RWPE2 (cell line): ENCODE results near the gene CHCHD1.

Experiments
- ATAC-seq: fragments of 200-7000 bp; cut with Tn5 transposase; 3 replicates; pipeline ENCODE4 v1.9.1; 2021; ENCODE audit warnings: low read depth
- DNase-seq: peaks from one replicate; pipeline ENCODE4 v3.0.0-alpha.2; 2020; ENCODE audit warnings: low spot score
- H3K27ac ChIP-seq: fragments of 450-650 bp; 2 replicates; pipeline ENCODE4 v1.5.1; 2017; ENCODE audit warnings: mild to moderate bottlenecking; ENCODE audit not compliant: poor library complexity, severe bottlenecking
- H3K27me3 ChIP-seq: fragments of 250-450 bp; sonication (Bioruptor Pico); 2 replicates; pipeline ENCODE4 v1.5.1; 2021; ENCODE audit warnings: mild to moderate bottlenecking, moderate library complexity; ENCODE audit not compliant: insufficient read depth, poor library complexity, severe bottlenecking
- H3K36me3 ChIP-seq: fragments of 250-450 bp; sonication (Bioruptor Pico); 2 replicates; pipeline ENCODE4 v1.5.1; 2020; ENCODE audit warnings: low read depth, mild to moderate bottlenecking, moderate library complexity
- H3K4me1 ChIP-seq: fragments of 250-450 bp; sonication (Bioruptor Pico); 2 replicates; pipeline ENCODE4 v1.5.1; 2021; ENCODE audit warnings: mild to moderate bottlenecking, moderate library complexity; ENCODE audit not compliant: insufficient read depth, poor library complexity, severe bottlenecking
- H3K4me3 ChIP-seq: fragments of 250-450 bp; sonication (Bioruptor Pico); 2 replicates; pipeline ENCODE4 v1.5.1; 2021; ENCODE audit warnings: mild to moderate bottlenecking, moderate library complexity; ENCODE audit not compliant: severe bottlenecking
- H3K9me3 ChIP-seq: fragments of 250-450 bp; sonication (Bioruptor Pico); 2 replicates; pipeline ENCODE4 v1.5.1; 2021; ENCODE audit warnings: mild to moderate bottlenecking, moderate library complexity; ENCODE audit not compliant: severe bottlenecking
- CTCF ChIP-seq: fragments of 450-650 bp; IDR thresholded peaks from one replicate; pipeline ENCODE4 v1.5.1; 2017; ENCODE audit warnings: mild to moderate bottlenecking, moderate library complexity; ENCODE audit not compliant: poor library complexity, severe bottlenecking

The CHCHD1 gene

GRCh38 chr10:73810358-73810734 is 28.5 kb downstream of the CHCHD1 start:
- peaks cover 37% of the 10 kb centered on the region for H3K36me3 ChIP-seq
- no peak for TF ChIP-seq CTCF
- H3K9me3 ChIP-seq, result no peaks in the 10 kb centered on the region
- ATAC-seq (no peak), DNase-seq (no peak)
- peak overlapping the region; percentile 72 for H3K4me3 ChIP-seq
- H3K27me3 ChIP-seq, result no peaks in the 10 kb centered on the region
- H3K4me1 ChIP-seq, result peaks cover 2% of the 10 kb centered on the region
- no peak overlapping the region for H3K27ac ChIP-seq

- H3K4me3 ChIP-seq, result peak overlapping the region; percentile 72
- no peak for TF ChIP-seq CTCF
- peak overlapping the region; percentile 39 for H3K27ac ChIP-seq
- DNase-seq (no peak), ATAC-seq (peak; percentile 28)
- no peaks in the 10 kb centered on the region for H3K27me3 ChIP-seq
- H3K36me3 ChIP-seq, result peaks cover 36% of the 10 kb centered on the region
- H3K9me3 ChIP-seq, result no peaks in the 10 kb centered on the region
- peaks cover 6% of the 10 kb centered on the region for H3K4me1 ChIP-seq
Measured at GRCh38 chr10:73810735-73811465, 29.1 kb downstream of the CHCHD1 start.

GRCh38 chr10:73812657-73813056 is 30.8 kb downstream of the CHCHD1 start:
- no peak for TF ChIP-seq CTCF
- ATAC-seq, result no peak
- H3K4me1 ChIP-seq, result peaks cover 18% of the 10 kb centered on the region
- peaks cover 19% of the 10 kb centered on the region for H3K36me3 ChIP-seq
- DNase-seq, result no peak
- no peak overlapping the region for H3K4me3 ChIP-seq
- no peaks in the 10 kb centered on the region for H3K9me3 ChIP-seq
- no peaks in the 10 kb centered on the region for H3K27me3 ChIP-seq
- no peak overlapping the region for H3K27ac ChIP-seq

GRCh38 chr10:73813333-73813732 is 31.5 kb downstream of the CHCHD1 start:
- no peak for TF ChIP-seq CTCF
- H3K36me3 ChIP-seq, result peaks cover 17% of the 10 kb centered on the region
- no peaks in the 10 kb centered on the region for H3K27me3 ChIP-seq
- H3K9me3 ChIP-seq, result no peaks in the 10 kb centered on the region
- peaks cover 18% of the 10 kb centered on the region for H3K4me1 ChIP-seq
- no peak for DNase-seq
- H3K4me3 ChIP-seq, result no peak overlapping the region
- ATAC-seq, result no peak
- no peak overlapping the region for H3K27ac ChIP-seq

- DNase-seq (no peak), ATAC-seq (no peak)
- no peak overlapping the region for H3K27ac ChIP-seq
- peaks cover 16% of the 10 kb centered on the region for H3K36me3 ChIP-seq
- H3K4me3 ChIP-seq, result no peak overlapping the region
- TF ChIP-seq CTCF, result no peak
- H3K9me3 ChIP-seq, result no peaks in the 10 kb centered on the region
- H3K27me3 ChIP-seq, result no peaks in the 10 kb centered on the region
- H3K4me1 ChIP-seq, result peaks cover 20% of the 10 kb centered on the region
Measured at GRCh38 chr10:73814276-73814895, 32.5 kb downstream of the CHCHD1 start.
